Nephron progenitor cell (in vitro differentiated cells): ENCODE measurements around the gene PCA3.
A peak's percentile ranks its signal among the peaks of the same experiment; 100 is the strongest.

Experiments
- DNase-seq: peaks from one replicate; pipeline ENCODE4 v3.0.0; 2021
- H3K27ac Mint-ChIP-seq: 2 replicates; pipeline ENCODE4 v1.8.0; 2021; ENCODE audit warnings: mild to moderate bottlenecking, moderate library complexity, mixed read lengths
- H3K27me3 Mint-ChIP-seq: 2 replicates; pipeline ENCODE4 v1.8.0; 2021; ENCODE audit warnings: mild to moderate bottlenecking, low read depth, mixed read lengths; ENCODE audit not compliant: poor library complexity
- H3K36me3 Mint-ChIP-seq: 2 replicates; pipeline ENCODE4 v1.8.0; 2021; ENCODE audit warnings: low read depth, mixed read lengths
- H3K4me1 Mint-ChIP-seq: 2 replicates; pipeline ENCODE4 v1.8.0; 2021; ENCODE audit warnings: mixed read lengths
- H3K4me3 Mint-ChIP-seq: 2 replicates; pipeline ENCODE4 v1.8.0; 2021; ENCODE audit warnings: mild to moderate bottlenecking, moderate library complexity, mixed read lengths
- H3K9me3 Mint-ChIP-seq: 2 replicates; pipeline ENCODE4 v1.8.0; 2021; ENCODE audit warnings: mild to moderate bottlenecking, moderate library complexity, mixed read lengths
- TF ChIP-seq, protein P1 (sequence below): fragments of 200-600 bp; sonication (generic); IDR thresholded peaks from 2 replicates; pipeline ENCODE4 v1.5.0; 2021; ENCODE audit warnings: antibody characterized with exemption

The PCA3 gene

DNA sequence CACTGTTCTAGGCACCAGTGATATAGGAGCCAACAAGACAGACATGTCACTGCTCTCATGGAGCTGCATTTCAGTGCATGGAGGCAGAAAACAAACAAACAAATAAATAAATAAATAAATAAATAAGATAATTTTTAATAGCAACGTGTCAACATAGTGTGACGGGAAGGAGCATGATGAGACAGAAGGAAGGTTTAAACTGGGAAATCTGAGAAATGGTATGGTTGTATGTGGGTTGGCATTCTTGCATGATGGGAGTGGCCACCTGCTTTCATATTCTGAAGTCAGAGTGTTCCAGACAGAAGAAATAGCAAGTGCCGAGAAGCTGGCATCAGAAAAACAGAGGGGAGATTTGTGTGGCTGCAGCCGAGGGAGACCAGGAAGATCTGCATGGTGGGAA, at the start of gene PCA3:
Gene PCA3 (plus strand): TSS at position 301 of the 400 bp plus-strand sequence.
- Mint-ChIP-seq H3K36me3 (no peaks in the 10 kb centered on the region), H3K9me3 (no peaks in the 10 kb centered on the region), H3K4me3 (no peak within 1 kb of the TSS), H3K27me3 (peaks cover 11% of the 10 kb centered on the region), H3K4me1 (peaks cover 6% of the 10 kb centered on the region), H3K27ac (no peak within 1 kb of the TSS)
- no peak for DNase-seq
- TF ChIP-seq, protein P1, sequence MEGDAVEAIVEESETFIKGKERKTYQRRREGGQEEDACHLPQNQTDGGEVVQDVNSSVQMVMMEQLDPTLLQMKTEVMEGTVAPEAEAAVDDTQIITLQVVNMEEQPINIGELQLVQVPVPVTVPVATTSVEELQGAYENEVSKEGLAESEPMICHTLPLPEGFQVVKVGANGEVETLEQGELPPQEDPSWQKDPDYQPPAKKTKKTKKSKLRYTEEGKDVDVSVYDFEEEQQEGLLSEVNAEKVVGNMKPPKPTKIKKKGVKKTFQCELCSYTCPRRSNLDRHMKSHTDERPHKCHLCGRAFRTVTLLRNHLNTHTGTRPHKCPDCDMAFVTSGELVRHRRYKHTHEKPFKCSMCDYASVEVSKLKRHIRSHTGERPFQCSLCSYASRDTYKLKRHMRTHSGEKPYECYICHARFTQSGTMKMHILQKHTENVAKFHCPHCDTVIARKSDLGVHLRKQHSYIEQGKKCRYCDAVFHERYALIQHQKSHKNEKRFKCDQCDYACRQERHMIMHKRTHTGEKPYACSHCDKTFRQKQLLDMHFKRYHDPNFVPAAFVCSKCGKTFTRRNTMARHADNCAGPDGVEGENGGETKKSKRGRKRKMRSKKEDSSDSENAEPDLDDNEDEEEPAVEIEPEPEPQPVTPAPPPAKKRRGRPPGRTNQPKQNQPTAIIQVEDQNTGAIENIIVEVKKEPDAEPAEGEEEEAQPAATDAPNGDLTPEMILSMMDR: no peak

DNA sequence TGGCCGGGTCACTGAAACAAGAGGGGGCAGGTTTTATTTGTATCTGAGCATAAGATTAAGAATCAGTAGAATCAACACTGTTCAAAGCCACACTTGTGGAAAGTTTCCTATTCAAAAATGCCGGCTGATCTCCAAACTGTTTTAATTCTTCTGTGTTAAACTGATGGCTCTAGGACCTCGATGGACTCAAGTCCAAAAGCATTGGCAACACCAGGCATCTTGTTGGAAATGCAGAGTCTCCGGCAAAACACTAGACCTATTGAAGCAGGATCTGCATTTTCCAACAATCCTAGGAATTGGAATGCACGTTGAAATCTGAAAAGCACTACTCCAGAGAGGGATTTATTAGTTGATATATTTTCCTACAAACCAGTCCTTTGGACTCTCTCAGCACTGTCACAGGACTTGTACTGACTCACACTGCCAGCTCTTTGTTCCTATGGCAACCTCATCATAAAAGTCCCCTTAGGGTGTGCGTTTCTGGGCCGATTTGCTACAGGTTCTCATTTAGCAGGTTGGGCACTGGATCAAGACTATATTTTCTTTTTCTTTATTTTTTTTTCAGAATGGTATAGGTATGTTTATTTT, 48.1 kb upstream of the PCA3 start:
- peaks cover 61% of the 10 kb centered on the region for H3K4me1 Mint-ChIP-seq
- no peaks in the 10 kb centered on the region for H3K9me3 Mint-ChIP-seq
- H3K27me3 Mint-ChIP-seq: no peaks in the 10 kb centered on the region
- TF ChIP-seq, protein P1: no peak
- peak overlapping the region; percentile 36 for H3K27ac Mint-ChIP-seq
- no peak for DNase-seq
- H3K4me3 Mint-ChIP-seq: no peak overlapping the region
- H3K36me3 Mint-ChIP-seq: no peaks in the 10 kb centered on the region

DNA sequence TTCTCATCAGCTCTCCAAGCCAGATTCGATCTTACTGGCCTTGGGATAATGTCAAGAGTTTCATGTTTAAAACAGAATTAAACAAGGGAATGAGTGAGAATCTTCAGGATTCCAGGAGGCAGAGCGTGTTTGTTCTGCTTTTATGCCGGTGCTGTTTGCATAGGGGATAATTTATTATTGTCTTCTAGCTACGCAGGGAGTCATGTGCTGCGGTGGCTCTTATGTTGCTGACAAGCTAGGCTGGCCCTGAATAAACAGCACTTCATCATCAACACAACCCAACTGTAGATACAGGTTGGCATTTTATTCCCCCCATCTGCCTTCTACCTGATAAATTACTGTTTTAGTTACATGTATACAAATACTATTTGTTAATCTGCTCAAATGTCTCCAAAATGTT, 47.1 kb upstream of the PCA3 start:
- Mint-ChIP-seq H3K27me3 (no peaks in the 10 kb centered on the region), H3K36me3 (no peaks in the 10 kb centered on the region), H3K4me1 (peaks cover 51% of the 10 kb centered on the region), H3K4me3 (peak overlapping the region; percentile 18), H3K27ac (peak overlapping the region; percentile 69), H3K9me3 (no peaks in the 10 kb centered on the region)
- TF ChIP-seq, protein P1: no peak
- DNase-seq: no peak

DNA sequence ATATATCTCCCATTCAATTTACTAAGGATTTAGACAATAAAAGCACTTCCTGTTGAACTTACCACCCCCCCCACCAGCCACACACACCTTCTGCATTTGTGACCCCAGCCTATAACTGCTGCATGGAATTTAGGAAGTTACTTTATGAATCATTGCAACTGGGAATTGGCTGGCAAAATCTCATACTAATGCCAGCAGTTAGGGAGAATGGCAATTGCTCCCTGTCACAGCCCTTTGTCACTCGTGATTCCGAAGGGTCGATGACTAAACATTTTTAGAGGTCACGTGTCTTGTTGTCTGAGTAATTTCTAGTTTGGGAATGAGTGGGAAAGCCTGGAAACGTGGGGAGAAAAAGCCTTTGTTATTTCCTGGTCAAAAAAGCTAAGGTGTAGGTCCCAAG, 46.6 kb upstream of the PCA3 start:
- TF ChIP-seq, protein P1: no peak
- H3K27me3 Mint-ChIP-seq: no peaks in the 10 kb centered on the region
- no peak for DNase-seq
- no peak overlapping the region for H3K4me3 Mint-ChIP-seq
- H3K27ac Mint-ChIP-seq: peak overlapping the region; percentile 71
- no peaks in the 10 kb centered on the region for H3K36me3 Mint-ChIP-seq
- H3K9me3 Mint-ChIP-seq: no peaks in the 10 kb centered on the region
- peaks cover 47% of the 10 kb centered on the region for H3K4me1 Mint-ChIP-seq

DNA sequence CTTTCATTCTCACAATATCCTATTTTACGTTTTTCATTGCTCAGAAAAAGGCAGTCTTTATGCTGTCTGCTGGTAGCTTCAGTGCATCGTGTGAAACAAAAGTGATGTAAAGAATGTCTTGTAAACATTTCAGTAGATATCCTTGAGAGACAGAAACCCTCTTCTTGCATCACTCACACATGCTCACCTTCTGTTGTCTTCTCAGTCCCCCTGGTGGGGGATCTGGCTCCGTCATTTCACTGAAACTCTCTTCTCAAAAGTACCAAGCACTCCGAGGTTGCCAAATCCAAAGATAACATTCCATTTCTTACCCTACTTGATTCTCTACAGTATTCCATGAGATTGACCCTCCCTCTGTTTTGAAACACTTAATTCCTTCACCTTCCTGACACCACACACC, 46.1 kb upstream of the PCA3 start:
- TF ChIP-seq, protein P1: no peak
- H3K36me3 Mint-ChIP-seq: no peaks in the 10 kb centered on the region

DNA sequence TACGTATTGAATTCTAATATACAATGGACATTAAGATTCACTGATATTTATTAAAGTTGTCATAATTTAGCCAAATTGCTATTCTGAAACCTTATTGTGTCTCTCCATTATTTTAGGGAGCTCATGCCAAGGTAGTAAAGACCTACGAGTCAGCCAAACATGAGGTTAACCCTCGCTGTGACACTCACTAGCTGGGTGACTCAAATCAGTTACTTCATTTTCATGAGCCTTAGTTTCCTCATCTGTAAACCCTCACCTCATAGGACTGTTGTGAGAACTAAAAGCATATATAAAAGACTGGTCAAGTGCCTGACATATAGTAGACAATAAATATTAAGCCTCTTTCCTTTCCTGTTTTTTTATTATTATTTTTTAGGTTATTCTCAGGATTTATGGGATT, 44.0 kb upstream of the PCA3 start:
- Mint-ChIP-seq H3K27me3 (no peaks in the 10 kb centered on the region), H3K27ac (no peak overlapping the region), H3K9me3 (no peaks in the 10 kb centered on the region), H3K4me3 (no peak overlapping the region), H3K36me3 (no peaks in the 10 kb centered on the region), H3K4me1 (peaks cover 40% of the 10 kb centered on the region)
- TF ChIP-seq, protein P1: no peak
- no peak for DNase-seq

More for the DNA sequence above, 46.1 kb upstream of the PCA3 start:
- Mint-ChIP-seq H3K4me3 (no peak overlapping the region), H3K27me3 (no peaks in the 10 kb centered on the region), H3K27ac (peak overlapping the region; percentile 21), H3K4me1 (peaks cover 42% of the 10 kb centered on the region), H3K9me3 (no peaks in the 10 kb centered on the region)
- no peak for DNase-seq
